Erythroblast (primary cell): ENCODE results near the gene HIKESHI.

Experiments used
- GATA1 ChIP-seq: IDR thresholded peaks from 2 replicates; pipeline ENCODE4 v1.6.1; 2011; ENCODE audit warnings: low read depth, mild to moderate bottlenecking, control low read depth, low read length, moderate library complexity
- POLR2A ChIP-seq: IDR thresholded peaks from 2 replicates; pipeline ENCODE4 v1.6.1; 2011; ENCODE audit warnings: mild to moderate bottlenecking, low read length

DNA sequence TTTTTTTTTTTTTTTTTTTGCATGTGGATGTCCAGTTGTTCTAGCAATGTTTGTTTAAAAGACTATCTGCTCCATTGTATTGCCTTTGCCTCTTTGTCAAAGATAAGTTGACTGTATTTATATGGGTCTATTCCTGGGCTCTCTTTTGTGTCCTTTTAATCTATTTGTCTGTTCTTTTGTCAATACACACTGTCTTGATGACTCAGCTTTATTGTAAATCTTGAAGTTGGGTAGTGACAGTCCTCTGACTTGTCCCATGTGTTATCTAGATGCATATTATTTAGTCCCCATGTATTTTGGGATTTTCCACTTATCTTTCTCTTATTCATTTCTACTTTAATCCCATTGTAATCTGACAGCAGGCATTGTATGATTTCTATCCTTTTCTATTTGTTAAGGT, 75.9 kb downstream of the HIKESHI start:
- TF ChIP-seq POLR2A (no peak), GATA1 (no peak)
